ENCODE data around the gene GARIN5B. TPM values are rescaled to one million over a fixed set of nuclear protein-coding genes. Genes with fewer than 3 reads are reported as not detected.
"Not testable (repeated sequence)": the region's sequence is repeated elsewhere in the genome, so short reads cannot be mapped to it uniquely, and the experiment has no call there.

GARIN5B gene
- total RNA-seq: not detected

DNA sequence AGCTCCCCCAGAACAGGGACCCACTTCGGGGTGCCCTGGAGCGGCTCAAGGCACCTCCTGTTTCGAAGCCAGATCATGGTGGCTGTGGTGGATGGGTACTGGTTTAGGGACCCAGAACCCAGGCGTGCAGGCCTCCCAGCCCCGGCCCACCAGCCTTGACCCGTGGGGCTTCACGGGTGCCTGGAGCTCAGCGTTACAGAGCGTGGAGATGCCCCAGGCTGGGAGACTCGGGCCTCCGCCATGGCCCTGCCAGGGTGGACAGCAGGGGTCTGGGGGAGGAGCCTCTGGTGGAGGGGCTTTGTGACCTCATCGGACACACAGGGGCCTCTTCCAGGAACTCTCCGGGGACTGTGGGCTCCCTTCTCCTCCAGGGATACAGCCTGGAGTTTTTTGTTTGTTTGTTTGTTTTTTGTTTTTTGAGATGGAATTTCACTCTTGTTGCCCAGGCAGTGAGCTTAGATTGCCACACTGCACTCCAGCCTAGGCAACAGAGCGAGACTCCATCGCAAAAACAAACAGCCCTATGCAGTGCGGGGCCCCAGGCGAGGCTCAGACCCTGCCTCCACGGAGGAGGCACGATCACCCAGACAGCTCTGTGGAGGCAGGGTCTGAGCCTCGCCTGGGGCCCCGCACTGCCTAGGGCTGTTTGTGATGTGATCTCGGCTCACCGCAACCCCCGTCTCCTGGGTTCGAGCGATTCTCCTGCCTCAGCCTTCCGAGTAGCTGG is at the start of gene GARIN5B:
Gene GARIN5B (minus strand): TSS at position 271 of the 727 bp plus-strand sequence. CDS start 194 bp downstream, at position 77.
- ATAC-seq (ENCODE audit: low read depth) (no peak), DNase-seq (no peak)
- H3K27ac Mint-ChIP-seq: no peak within 1 kb of the TSS
- H3K36me3 Mint-ChIP-seq: no peaks in the 10 kb centered on the region
- H3K9me3 Mint-ChIP-seq: no peaks in the 10 kb centered on the region
- H3K4me3 Mint-ChIP-seq: no peak within 1 kb of the TSS
- H3K4me1 Mint-ChIP-seq: no peaks in the 10 kb centered on the region
- POLR2A ChIA-PET: no interaction called here
- H3K27me3 Mint-ChIP-seq: peaks cover 3% of the 10 kb centered on the region

DNA sequence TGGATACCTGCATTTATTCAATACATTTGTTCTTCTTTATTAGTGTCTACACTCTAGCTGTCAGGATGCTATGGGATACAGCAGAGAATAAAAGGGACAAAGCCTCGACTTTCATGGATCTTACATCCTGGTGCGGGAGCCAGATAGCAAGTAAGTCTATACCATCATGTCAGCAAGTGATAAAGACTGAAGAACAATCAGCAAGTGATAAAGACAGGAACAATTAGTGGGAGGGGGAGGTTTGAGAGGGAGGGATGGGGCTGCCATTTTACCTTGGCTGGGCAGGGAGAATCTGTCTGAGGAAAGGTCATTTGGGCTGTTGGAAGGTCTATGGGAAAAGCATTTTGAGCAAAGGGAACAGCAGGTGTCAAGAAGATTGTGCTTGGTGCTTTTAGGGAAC is 47.1 kb upstream of the GARIN5B start:
- no peak overlapping the region for H3K4me3 Mint-ChIP-seq
- peaks cover 12% of the 10 kb centered on the region for H3K9me3 Mint-ChIP-seq
- peaks cover 28% of the 10 kb centered on the region for H3K36me3 Mint-ChIP-seq
- H3K27me3 Mint-ChIP-seq: peaks cover 9% of the 10 kb centered on the region
- H3K27ac Mint-ChIP-seq: peak overlapping the region; percentile 48
- ATAC-seq (ENCODE audit: low read depth): no peak
- POLR2A ChIA-PET: interaction anchor here (0.9 kb wide), 1 partner anchor 11 kb away, joined by 3 read pairs; no protein-coding TSS in a partner anchor
- no peak for DNase-seq
- H3K4me1 Mint-ChIP-seq: peaks cover 23% of the 10 kb centered on the region

DNA sequence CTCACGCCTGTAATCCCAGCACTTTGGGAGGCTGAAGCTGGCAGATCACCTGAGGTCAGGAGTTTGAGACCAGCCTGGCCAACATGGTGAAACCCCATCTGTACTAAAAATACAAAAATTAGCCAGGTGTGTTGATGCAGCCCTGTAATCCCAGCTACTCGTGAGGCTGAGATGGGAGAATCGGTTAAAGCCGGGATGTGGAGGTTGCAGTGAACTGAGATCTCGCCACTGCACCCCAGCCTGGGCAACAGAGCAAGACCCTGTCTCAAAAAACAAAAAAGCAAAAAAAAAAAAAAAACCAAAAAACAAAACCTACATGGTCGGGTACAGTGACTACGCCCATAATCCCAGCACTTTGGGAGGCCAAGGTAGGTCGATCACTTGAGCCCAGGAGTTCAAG is 46.1 kb upstream of the GARIN5B start:
- Mint-ChIP-seq H3K4me1 (peaks cover 24% of the 10 kb centered on the region), H3K36me3 (peaks cover 29% of the 10 kb centered on the region), H3K27ac (peak overlapping the region; percentile 99), H3K4me3 (peak overlapping the region; percentile 95), H3K9me3 (peaks cover 12% of the 10 kb centered on the region)
- ATAC-seq (ENCODE audit: low read depth); DNase-seq; H3K27me3 Mint-ChIP-seq: not testable (repeated sequence)
- POLR2A ChIA-PET: interaction anchor here (0.7 to 12.9 kb wide), 13 partner anchors 10 to 1541 kb away, joined by 3 to 211 read pairs (median 4); partner anchors contain the start of genes KMT5C, MYADM, PPP1R12C and PPP6R1

DNA sequence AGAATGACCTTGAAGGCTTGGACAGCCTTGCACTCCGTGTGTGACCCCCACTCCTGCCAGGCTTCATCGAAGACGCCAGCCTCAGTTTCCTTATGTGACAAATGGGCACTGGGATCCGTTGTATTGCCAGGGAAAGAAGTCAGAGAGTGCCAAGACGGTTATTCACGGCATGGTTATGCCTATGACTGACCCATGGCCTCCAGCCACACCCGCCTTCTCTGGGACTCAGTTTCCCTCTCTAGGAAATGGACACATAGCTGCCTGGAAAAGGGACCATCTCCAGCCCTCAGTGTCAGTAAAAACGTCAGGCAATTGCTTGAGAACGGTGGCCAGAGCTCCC is 45.4 kb upstream of the GARIN5B start:
- ATAC-seq (ENCODE audit: low read depth): no peak
- H3K9me3 Mint-ChIP-seq: peaks cover 12% of the 10 kb centered on the region

DNA sequence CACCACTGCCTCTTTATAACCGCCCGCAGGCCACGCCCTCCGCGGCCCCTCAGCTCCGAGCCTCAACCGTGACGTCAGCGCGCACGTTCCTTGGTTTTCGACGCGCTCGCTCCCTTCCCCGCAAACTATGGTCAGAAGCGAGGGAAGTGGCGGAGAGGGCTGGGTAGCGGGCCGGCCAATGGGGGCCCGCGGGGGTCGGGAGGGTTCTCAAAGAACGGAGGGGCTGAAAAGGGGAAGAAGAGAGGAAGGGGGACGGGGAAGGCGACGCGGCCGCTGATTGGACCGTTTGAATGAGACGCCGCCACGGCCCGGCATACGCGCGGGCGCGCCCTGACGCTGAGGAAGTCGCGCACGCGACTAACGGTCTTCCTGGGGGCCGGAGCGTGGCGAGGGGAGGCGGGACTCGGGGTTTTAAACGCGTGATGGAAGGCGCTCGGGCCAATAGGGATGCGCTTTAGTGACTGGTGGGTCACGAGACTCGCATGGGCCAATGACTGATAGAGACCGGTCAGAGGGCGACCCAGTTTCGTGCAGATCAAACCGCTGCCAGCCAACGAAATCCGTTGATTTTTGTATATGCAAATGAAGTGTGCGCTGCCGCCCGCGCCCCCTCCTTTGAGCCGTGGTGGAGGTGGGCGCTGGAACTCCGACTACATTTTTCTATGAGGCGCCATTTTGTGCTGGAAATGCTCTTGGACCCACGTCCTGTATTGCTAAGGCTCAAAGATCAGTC is 44.9 kb upstream of the GARIN5B start:
- Mint-ChIP-seq H3K36me3 (peaks cover 37% of the 10 kb centered on the region), H3K27me3 (no peaks in the 10 kb centered on the region), H3K4me1 (peaks cover 32% of the 10 kb centered on the region), H3K4me3 (peak overlapping the region; percentile 95), H3K9me3 (peaks cover 12% of the 10 kb centered on the region), H3K27ac (peak overlapping the region; percentile 99)
- ATAC-seq (ENCODE audit: low read depth) (peak; percentile 93), DNase-seq (peak; percentile 96)
- POLR2A ChIA-PET: interaction anchor here (0.5 to 12.9 kb wide), 38 partner anchors 9 to 1271 kb away, joined by 3 to 211 read pairs (median 4); partner anchors contain the start of genes DNAAF3, FIZ1, HSPBP1 and ISOC2

More for the DNA sequence above, 45.4 kb upstream of the GARIN5B start:
- Mint-ChIP-seq H3K4me3 (peak overlapping the region; percentile 95), H3K27ac (peak overlapping the region; percentile 99), H3K27me3 (peaks cover 2% of the 10 kb centered on the region), H3K36me3 (peaks cover 34% of the 10 kb centered on the region), H3K4me1 (peaks cover 29% of the 10 kb centered on the region)
- POLR2A ChIA-PET: interaction anchor here (0.5 to 12.9 kb wide), 13 partner anchors 9 to 1272 kb away, joined by 3 to 211 read pairs (median 4); partner anchors contain the start of genes KMT5C, PPP1R12C, PPP6R1 and RPL28
- DNase-seq: no peak

DNA sequence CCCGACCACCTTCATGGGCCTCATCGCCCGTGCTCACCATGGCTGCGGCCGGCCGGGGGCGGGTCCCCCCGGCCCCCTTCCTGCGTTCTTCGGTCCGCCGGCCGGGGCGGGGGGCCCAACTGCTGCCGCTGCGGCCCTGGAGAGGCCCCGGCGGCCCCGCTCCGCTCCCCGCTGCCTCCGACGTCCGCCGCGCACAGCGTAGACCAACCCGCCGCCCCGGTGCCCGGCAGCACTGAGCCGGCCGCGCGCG is 44.4 kb upstream of the GARIN5B start, which contains the start of gene UBE2S:
Gene UBE2S (minus strand): TSS at position 239 of the 250 bp plus-strand sequence. CDS start 199 bp downstream, at position 40.
- peak; percentile 69 for ATAC-seq (ENCODE audit: low read depth)
- Mint-ChIP-seq H3K36me3 (peaks cover 40% of the 10 kb centered on the region), H3K9me3 (peaks cover 12% of the 10 kb centered on the region), H3K27ac (peak within 1 kb of the TSS; percentile 99), H3K4me1 (peaks cover 33% of the 10 kb centered on the region), H3K4me3 (peak within 1 kb of the TSS; percentile 95)
- DNase-seq, H3K27me3 Mint-ChIP-seq: not testable (repeated sequence)
- POLR2A ChIA-PET: interaction anchor here (0.6 to 12.9 kb wide), 34 partner anchors 8 to 1270 kb away, joined by 3 to 211 read pairs (median 4); partner anchors contain the start of genes DNAAF3, FIZ1, HSPBP1 and ISOC2

DNA sequence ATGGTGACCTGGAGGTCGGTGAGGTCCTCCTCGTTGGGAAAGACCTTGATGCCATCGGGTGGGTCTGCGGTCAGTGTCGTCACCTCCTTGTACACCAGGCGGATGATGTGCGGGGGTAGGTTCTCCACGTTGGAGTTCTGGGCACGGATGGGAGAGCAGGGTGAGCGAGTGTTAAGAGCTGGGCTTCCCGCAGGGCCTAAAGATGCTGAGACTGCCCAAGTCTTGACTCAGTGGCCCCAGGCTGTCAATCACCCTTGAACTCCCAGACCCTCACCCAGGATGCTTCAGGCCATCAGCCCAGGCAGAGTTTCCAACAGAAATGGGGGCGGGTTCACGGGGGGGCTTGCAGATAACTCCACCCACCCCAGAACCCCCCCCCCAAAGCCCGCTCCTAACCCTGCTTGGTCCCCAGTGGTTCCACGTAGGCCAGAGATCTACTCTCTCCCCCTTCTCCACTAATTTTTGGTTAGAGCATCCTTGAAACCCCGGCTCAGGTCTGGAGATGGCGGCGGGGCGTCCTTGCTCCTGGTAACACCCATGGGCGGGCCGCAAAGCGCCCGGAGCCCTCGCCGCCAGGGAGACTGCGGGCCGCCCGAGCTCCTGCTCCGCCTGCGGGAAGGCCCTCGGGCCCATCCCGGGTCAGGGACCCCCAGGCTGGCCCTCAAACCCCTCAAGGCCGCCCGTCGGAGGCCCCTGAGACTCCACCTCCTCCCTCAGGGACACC is 43.9 kb upstream of the GARIN5B start:
- H3K27ac Mint-ChIP-seq: peak overlapping the region; percentile 99
- H3K36me3 Mint-ChIP-seq: peaks cover 43% of the 10 kb centered on the region
- peak overlapping the region; percentile 95 for H3K4me3 Mint-ChIP-seq
- H3K27me3 Mint-ChIP-seq: no peaks in the 10 kb centered on the region
- POLR2A ChIA-PET: interaction anchor here (0.6 to 12.9 kb wide), 31 partner anchors 8 to 290 kb away, joined by 3 to 211 read pairs (median 5); partner anchors contain the start of genes DNAAF3, FIZ1, HSPBP1 and ISOC2
- ATAC-seq (ENCODE audit: low read depth) (peak; percentile 2), DNase-seq (no peak)
- peaks cover 33% of the 10 kb centered on the region for H3K4me1 Mint-ChIP-seq
- peaks cover 12% of the 10 kb centered on the region for H3K9me3 Mint-ChIP-seq

DNA sequence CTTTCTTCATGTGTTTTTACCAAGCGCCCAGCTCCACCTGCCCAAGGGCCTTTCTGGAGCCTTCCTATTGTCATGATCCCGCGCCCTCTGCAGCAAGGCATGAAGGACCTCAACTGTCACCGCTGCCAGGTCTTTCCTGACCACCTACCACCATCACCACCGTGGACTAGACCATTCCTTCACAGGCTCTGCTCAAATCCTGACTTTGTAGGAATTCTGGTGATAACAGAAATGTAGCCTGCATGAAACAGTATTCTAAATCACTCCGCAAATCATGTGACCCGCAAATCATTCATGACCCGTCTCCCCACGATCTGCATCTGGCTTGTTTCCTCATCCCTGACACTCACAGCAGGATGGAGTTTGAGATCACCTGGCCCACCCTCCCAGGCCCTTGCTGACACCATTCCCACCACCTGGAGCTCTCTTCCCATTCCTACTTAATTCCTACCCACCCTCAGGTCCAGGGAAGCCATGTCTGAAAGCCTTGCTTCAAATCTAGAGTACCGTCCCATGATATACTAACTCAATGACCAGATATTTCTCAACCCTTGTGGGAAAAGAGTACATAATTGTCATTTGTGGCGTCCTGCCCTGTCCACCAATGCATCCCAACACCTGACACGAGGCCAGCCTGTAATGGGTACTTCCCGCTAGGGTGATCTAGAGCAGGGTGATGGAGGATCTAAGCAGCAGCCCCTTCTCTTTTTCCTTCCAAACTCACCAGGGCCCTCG is 43.2 kb upstream of the GARIN5B start:
- ATAC-seq (ENCODE audit: low read depth): no peak
- peaks cover 36% of the 10 kb centered on the region for H3K4me1 Mint-ChIP-seq
- H3K27me3 Mint-ChIP-seq: no peaks in the 10 kb centered on the region
- POLR2A ChIA-PET: interaction anchor here (1.0 to 12.9 kb wide), 9 partner anchors 15 to 151 kb away, joined by 3 to 211 read pairs (median 11); partner anchors contain the start of genes NAT14, RPL28, TMEM238 and ZNF628
- H3K9me3 Mint-ChIP-seq: peaks cover 12% of the 10 kb centered on the region
- peak overlapping the region; percentile 95 for H3K4me3 Mint-ChIP-seq
- H3K36me3 Mint-ChIP-seq: peaks cover 46% of the 10 kb centered on the region
- peak overlapping the region; percentile 99 for H3K27ac Mint-ChIP-seq
- DNase-seq: no peak

DNA sequence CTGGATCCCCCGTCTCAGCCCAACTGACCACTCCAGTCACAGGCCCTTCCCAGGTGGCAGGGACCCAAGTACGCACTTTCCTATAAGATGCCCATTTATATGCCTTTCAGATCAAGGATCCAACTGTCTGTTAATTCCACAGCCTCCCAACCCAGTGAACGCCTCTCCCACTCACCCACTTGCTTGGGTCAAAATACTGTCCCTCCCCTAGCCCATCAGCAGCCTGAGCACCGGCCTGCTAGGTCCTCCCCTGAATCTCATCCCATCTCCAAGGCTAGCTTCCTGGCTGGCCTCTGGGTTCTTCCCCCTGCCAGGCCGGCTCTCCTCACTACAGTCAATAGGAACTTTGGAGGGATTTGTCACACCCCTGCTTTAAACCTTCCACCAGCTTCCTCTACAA is 42.6 kb upstream of the GARIN5B start:
- Mint-ChIP-seq H3K9me3 (peaks cover 11% of the 10 kb centered on the region), H3K36me3 (peaks cover 48% of the 10 kb centered on the region), H3K27me3 (no peaks in the 10 kb centered on the region), H3K4me3 (peak overlapping the region; percentile 95), H3K27ac (peak overlapping the region; percentile 99), H3K4me1 (peaks cover 36% of the 10 kb centered on the region)
- ATAC-seq (ENCODE audit: low read depth) (no peak), DNase-seq (no peak)
- POLR2A ChIA-PET: interaction anchor here (1.5 to 12.9 kb wide), 5 partner anchors 15 to 151 kb away, joined by 3 to 211 read pairs (median 43); partner anchors contain the start of genes RPL28 and TMEM238

DNA sequence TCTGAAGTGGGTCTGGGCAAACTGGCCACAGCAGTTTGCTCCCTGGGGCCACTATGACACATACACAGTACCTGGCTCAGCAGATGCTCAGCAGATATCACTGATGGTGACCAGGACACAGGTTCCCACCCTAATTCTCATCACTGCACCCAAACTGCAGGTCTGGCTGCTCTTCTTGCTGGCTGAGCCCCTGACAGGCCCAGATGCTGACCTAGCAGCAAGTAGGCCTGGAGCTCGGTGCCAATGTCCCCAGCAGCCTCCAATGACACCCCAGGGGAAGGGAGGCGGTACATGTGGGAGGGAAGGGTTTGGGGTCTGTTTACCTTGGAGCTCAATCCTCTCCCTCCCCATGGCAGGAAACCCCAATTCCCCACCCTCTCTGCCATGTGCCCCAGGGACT is 39.4 kb upstream of the GARIN5B start:
- Mint-ChIP-seq H3K4me1 (peaks cover 35% of the 10 kb centered on the region), H3K9me3 (no peaks in the 10 kb centered on the region), H3K4me3 (no peak overlapping the region), H3K27me3 (no peaks in the 10 kb centered on the region), H3K36me3 (peaks cover 42% of the 10 kb centered on the region), H3K27ac (no peak overlapping the region)
- ATAC-seq (ENCODE audit: low read depth): no peak
- POLR2A ChIA-PET: interaction anchor here (2.1 to 12.9 kb wide), 2 partner anchors 12 to 19 kb away, joined by 7 to 211 read pairs; partner anchors contain the start of genes RPL28 and TMEM238
- DNase-seq: no peak

DNA sequence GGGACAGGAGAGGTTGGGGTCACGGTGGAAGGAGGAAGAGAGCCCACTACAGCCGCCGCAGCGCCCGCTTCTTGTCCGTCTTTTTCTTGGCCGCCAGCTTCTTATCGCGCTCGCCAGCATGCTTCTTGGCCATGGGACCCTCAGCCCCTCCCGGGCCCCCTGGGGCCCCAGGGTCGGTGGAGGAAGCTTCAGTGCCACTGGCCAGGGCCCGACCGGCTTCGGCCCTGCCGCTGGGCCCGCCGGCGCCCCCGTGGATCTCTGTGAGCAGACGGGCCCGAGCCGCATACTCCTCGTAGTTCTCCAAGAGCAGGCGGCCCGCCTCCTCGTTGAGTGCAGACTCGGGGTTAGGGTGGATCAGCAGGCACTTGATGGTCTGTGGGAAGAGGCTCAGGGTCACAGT is 38.3 kb upstream of the GARIN5B start:
- POLR2A ChIA-PET: interaction anchor here (12.9 kb wide), 1 partner anchor 10 kb away, joined by 211 read pairs; the partner anchor contains the start of gene RPL28
- not testable (repeated sequence) for ATAC-seq (ENCODE audit: low read depth); H3K27me3 Mint-ChIP-seq; H3K4me3 Mint-ChIP-seq; H3K27ac Mint-ChIP-seq; H3K9me3 Mint-ChIP-seq; DNase-seq
- Mint-ChIP-seq H3K36me3 (peaks cover 36% of the 10 kb centered on the region), H3K4me1 (peaks cover 32% of the 10 kb centered on the region)
